Effector memory CD8-positive, alpha-beta T cell (primary cell): Measurements from ENCODE around the gene ADCY7.

Source experiments
- ATAC-seq: fragments of 150-1000 bp; cut with Tn5 transposase; replicated peaks from 2 replicates; pipeline ENCODE4 v1.10.0; 2021; ENCODE audit warnings: mild to moderate bottlenecking, moderate library complexity
- DNase-seq, 3 experiments: peaks; one replicate each; pipeline ENCODE4 v3.0.0; 2021
- H3K27ac Mint-ChIP-seq, 2 donors: one replicate each; pipeline ENCODE4 v1.8.0; 2022; ENCODE audit warnings: mild to moderate bottlenecking in 2 of 2, mixed read lengths in 2 of 2, moderate library complexity in 2 of 2
- H3K27me3 Mint-ChIP-seq, 2 donors: one replicate each; pipeline ENCODE4 v1.8.0; 2022; ENCODE audit warnings: mixed read lengths in 2 of 2
- H3K36me3 Mint-ChIP-seq: one replicate; pipeline ENCODE4 v1.8.0; 2022; ENCODE audit warnings: mild to moderate bottlenecking, moderate library complexity, mixed read lengths; ENCODE audit not compliant: insufficient read depth
- H3K4me1 Mint-ChIP-seq, 2 donors: one replicate each; pipeline ENCODE4 v1.8.0; 2022; ENCODE audit warnings: low read depth in 2 of 2, mixed read lengths in 2 of 2
- H3K4me3 Mint-ChIP-seq, 2 donors: one replicate each; pipeline ENCODE4 v1.8.0; 2022; ENCODE audit warnings: mild to moderate bottlenecking in 2 of 2, mixed read lengths in 2 of 2, moderate library complexity in 2 of 2
- H3K9me3 Mint-ChIP-seq, 2 donors: one replicate each; pipeline ENCODE4 v1.8.0; 2022; ENCODE audit warnings: mixed read lengths in 2 of 2

Gene ADCY7

DNA sequence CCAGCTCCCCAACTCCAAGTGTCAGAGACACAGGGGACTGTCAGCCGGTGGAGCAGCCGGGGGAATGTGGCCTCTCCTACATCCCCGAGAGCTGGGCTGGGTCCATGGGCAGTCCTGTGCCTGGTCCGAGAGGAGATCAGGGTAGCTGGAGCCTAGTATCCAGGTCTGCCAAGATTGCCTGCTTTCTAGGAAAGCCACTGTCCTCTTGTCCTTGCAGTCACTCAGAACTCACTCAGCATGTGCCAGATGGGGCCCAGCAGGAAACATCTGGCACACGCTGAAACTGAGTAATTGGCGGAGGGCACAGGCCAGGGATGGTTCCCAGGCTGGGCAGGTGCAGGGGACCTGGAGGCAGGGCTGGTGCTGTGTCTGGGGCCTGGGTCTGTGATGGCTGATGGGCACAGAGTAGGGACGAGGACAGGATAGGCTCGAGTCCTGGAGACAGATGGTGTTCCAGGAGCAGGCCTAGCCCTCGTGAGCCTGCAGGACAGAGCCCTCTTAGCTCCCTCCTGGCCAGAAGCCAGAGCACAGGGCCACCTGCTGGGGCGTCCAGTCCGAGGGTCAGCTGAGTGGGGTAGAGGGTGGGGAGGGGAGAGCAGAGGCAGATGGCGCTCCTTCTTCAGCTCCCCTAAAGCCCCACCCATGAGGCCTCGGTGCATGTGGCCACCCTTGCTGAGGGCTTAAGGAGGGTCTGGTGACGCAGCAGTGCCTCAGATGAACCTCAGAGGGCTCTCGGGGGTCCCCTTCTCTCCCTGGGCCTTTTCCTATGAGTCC lies 31.1 kb downstream of the ADCY7 start:
- no peak for ATAC-seq
- Mint-ChIP-seq H3K27ac (peak overlapping the region; percentile 72 to 80), H3K9me3 (no peaks in the 10 kb centered on the region), H3K4me1 (peaks cover 5 to 11% of the 10 kb centered on the region in 2 donors), H3K27me3 (no peaks in the 10 kb centered on the region), H3K4me3 (no peak overlapping the region), H3K36me3 (peaks cover 73% of the 10 kb centered on the region)
- no peak for DNase-seq

DNA sequence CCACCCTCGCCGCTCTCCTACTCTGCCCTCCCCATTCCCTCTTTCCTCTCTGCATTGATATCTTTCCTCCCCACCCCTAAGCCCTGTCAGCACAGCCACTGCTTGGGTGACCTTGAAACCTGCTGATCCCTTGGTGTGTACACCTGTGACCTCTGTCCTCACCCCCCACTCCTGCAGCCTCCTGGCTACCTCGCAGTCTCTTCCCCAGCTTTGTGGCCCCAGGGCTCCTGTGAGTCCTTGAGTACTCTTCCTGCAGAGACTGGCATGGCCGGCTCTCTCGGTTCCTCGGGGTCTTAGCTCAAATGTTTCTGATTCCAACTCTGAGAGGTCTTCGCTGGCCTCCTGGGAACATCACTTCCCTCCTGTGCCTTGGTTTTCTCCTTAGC lies 31.7 kb downstream of the ADCY7 start:
- no peak overlapping the region for H3K4me3 Mint-ChIP-seq
- DNase-seq = no peak
- H3K27me3 Mint-ChIP-seq = no peaks in the 10 kb centered on the region
- H3K36me3 Mint-ChIP-seq = peaks cover 76% of the 10 kb centered on the region
- peak overlapping the region; percentile 72 to 80 for H3K27ac Mint-ChIP-seq
- H3K4me1 Mint-ChIP-seq = peaks cover 5 to 7% of the 10 kb centered on the region in 2 donors
- H3K9me3 Mint-ChIP-seq = no peaks in the 10 kb centered on the region
- no peak for ATAC-seq

DNA sequence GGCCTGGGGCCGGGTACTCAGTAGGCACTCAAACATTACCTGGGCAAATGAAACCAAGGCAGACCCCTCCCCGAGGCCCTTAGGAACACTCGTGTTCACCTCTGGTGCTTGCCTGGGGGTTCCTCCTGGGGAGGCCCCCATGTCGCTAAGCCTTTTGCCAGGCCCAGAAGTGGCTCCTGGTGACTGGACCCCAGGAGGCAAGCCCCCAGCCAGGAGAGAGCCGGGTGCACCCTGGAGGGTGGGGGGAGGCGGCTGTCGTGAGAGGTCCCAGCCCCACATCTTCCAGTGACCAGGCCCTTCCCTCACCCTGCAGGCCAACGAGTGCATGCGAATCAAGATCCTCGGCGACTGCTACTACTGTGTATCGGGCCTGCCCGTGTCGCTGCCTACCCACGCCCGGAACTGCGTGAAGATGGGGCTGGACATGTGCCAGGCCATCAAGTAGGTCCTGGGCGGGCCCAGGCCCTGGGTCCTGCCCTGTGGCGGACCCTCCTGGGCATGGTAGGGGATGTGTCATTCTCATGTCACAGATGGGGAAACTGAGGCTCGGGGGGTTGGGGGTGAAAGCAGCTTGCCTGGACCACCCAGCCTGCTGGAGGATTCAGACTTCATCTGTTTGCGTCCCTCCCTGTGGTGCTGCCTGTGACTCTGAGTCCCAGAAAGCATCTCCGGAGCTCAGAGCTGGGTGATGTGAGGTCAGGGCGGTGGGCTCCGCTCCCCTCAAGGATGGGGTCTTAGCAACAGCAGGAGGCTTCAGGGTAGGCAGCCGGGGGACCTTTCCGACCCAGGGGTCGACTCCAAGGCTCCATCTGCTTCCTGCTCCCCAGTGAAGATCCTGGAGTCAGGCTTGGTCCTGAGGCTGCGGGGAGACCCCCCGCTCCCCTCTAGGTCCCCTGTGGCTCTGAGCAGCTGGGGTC lies 32.5 kb downstream of the ADCY7 start:
- ATAC-seq (no peak), DNase-seq (no peak)
- peaks cover 4 to 7% of the 10 kb centered on the region in 2 donors for H3K4me1 Mint-ChIP-seq
- no peak overlapping the region for H3K4me3 Mint-ChIP-seq
- no peaks in the 10 kb centered on the region for H3K27me3 Mint-ChIP-seq
- H3K27ac Mint-ChIP-seq = peak overlapping the region; percentile 72 to 80
- no peaks in the 10 kb centered on the region for H3K9me3 Mint-ChIP-seq
- peaks cover 75% of the 10 kb centered on the region for H3K36me3 Mint-ChIP-seq

DNA sequence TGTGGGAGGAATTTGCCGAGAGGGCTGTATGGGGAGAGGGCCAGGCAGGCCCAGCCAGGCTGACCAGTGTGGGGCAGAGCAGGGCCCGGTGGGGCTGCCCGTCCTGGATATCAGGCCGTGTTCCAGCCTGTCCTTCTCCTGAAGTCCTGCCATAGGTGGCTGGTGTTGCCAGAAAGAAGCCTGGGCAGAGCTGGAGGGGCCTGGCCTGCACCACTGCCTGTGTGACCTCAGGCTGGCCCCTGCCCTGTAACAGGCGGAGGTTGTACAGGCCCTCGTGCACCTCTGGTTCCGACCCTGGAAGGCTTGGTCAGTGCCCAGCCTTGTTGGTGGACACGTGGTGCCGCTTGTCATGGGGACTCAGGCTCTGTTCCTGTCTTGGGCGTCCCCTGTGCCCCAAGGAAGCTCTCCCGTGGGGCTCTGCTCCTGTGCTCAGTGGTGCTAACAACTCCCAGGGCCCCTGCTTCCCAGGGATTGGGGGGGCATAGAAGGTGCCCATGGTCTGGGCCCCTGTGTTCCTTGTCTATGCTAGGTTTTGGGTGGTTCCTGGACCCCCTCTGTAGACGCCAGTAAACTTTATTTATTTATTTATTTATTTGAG lies 33.3 kb downstream of the ADCY7 start:
- no peaks in the 10 kb centered on the region for H3K9me3 Mint-ChIP-seq
- peaks cover 69% of the 10 kb centered on the region for H3K36me3 Mint-ChIP-seq
- DNase-seq = no peak
- no peak for ATAC-seq
- H3K27me3 Mint-ChIP-seq = no peaks in the 10 kb centered on the region
- H3K4me1 Mint-ChIP-seq = peaks cover 0 to 6% of the 10 kb centered on the region in 2 donors
- H3K27ac Mint-ChIP-seq = peak overlapping the region in 1 of 2 donors; percentile 65
- no peak overlapping the region for H3K4me3 Mint-ChIP-seq

DNA sequence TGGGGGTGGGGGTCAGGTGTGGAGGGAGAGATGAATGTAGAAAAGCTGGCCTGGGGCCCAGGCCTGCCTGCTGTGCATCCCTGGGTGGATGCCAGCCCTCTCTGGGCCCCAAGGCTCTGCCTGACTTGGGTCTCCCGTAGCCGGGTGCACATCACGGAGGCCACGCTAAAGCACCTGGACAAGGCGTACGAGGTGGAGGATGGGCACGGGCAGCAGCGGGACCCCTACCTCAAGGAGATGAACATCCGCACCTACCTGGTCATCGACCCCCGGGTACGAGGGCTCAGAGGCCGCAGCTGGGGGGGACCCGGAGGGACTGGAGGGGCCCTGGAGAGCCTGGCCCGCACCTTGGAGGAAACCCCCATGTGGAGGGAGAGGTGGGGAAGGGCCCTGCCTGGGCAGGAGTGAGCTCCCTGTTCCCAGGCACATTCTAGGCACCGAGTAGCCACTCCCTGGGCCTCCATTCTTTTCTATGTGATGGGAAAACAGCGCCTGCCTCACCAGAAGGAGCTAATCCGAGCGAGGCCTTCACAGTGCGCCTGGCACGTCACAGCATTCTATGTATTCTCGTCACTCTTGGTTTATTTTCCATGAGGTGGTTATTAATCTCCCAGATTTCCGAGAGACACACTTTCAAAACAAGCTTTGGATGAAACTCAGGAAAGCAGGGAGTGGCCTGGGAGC lies 34.7 kb downstream of the ADCY7 start:
- no peaks in the 10 kb centered on the region for H3K4me1 Mint-ChIP-seq
- H3K9me3 Mint-ChIP-seq = no peaks in the 10 kb centered on the region
- H3K4me3 Mint-ChIP-seq = no peak overlapping the region
- peak overlapping the region in 1 of 2 donors; percentile 71 for H3K27ac Mint-ChIP-seq
- no peaks in the 10 kb centered on the region for H3K27me3 Mint-ChIP-seq
- peaks cover 56% of the 10 kb centered on the region for H3K36me3 Mint-ChIP-seq
- ATAC-seq (no peak), DNase-seq (no peak)

DNA sequence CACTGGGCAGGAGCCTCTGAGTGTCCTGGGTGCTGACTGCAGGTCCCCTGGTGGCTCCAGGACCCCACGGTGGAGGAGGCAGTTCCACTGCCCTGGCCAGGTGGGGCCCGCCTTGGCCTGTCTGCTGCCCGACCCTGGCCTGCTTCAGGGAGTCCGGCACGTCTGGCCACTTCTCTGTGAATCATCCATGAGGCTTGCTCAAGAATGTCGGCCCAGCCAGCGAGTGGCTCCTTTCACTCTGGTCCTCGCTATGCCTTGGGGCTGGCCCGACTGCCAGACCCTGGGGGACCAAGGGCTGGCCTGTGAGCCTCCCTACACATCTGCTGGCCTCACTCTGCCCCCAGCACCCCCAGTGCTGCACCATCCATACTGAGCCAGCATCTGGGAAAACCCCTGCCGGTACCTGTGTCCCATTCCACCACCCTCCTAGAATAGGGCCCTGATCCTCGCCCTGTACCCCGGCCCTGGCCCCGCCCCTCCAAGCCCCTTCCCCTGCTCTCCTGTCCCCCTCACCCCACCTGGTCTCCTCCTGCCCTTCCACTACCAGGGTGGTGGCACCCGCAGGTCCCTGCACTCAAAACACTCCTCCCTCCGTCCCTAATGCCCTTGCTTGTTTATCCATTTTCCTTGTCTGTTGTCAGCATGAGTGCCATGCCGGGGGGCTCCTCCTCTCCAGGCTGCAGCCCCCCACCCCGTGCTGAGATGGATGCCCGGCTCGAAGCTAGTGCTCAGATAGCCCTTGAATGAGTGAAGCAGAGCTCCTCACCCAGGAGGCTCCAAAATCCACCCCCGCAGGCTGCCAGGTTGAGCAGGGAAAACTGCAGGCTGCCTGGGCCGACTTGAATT lies 35.5 kb downstream of the ADCY7 start:
- H3K36me3 Mint-ChIP-seq = peaks cover 56% of the 10 kb centered on the region
- H3K27ac Mint-ChIP-seq = peak overlapping the region in 1 of 2 donors; percentile 71
- no peak overlapping the region for H3K4me3 Mint-ChIP-seq
- DNase-seq = no peak
- no peaks in the 10 kb centered on the region for H3K4me1 Mint-ChIP-seq
- H3K27me3 Mint-ChIP-seq = no peaks in the 10 kb centered on the region
- H3K9me3 Mint-ChIP-seq = no peaks in the 10 kb centered on the region
- no peak for ATAC-seq

DNA sequence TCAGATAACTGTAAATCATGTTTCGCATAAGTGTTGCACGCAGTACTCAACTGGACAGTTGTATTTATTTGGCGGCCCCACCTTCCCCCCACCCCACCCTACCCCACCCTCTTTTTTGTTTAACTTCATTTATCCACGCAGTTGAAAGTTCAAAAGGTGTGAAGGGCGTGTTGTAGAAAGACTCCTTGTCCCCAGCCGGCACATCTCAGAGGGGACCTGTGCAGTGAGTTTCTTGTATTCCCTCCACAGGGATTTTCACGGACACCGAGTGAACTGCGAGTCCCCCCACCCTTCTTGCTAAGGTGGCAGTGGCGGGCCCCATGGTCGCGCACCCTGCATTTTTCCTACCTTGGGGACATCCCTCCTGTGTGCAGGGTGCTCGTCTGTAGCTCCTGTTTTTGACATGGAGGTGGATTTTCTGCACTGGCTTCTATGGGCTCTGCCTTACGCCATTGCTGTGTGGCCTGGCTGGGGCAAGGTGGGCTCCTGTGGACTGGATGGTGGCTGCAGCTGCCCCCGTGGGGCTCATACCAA lies 36.2 kb downstream of the ADCY7 start:
- H3K4me3 Mint-ChIP-seq = no peak overlapping the region
- H3K27me3 Mint-ChIP-seq = no peaks in the 10 kb centered on the region
- DNase-seq (no peak), ATAC-seq (no peak)
- H3K27ac Mint-ChIP-seq = peak overlapping the region; percentile 71 to 84
- H3K36me3 Mint-ChIP-seq = peaks cover 56% of the 10 kb centered on the region
- no peaks in the 10 kb centered on the region for H3K4me1 Mint-ChIP-seq
- H3K9me3 Mint-ChIP-seq = no peaks in the 10 kb centered on the region

DNA sequence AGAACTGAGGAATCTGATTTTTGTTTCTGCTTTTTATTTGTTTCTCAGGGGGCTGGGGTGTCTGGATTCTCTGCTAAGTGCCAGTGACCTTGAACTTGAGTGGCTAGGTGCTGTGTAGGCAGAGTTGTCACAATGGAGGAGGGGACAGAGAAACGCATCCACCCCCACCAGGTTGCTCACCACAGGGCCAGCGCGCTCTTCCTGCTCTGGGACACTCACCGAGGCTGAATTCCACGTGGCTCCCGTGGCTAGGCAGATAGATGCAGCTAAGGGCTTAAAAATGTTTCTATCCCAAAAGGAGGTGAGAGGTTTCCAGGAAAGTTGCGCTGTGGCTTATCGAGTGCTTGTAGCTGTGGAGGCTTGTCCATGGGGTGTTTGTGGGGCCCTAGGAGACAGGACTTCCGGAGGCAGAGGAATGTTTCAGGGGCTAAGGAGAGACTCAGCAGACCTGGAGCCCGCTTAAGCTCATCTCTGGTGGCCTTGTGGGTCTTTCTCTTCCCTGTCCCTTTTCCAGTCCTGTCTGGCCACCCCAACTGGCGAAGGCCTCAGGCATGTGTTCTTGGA lies 36.8 kb downstream of the ADCY7 start:
- Mint-ChIP-seq H3K4me3 (no peak overlapping the region), H3K4me1 (no peaks in the 10 kb centered on the region), H3K9me3 (no peaks in the 10 kb centered on the region), H3K27ac (peak overlapping the region; percentile 71 to 84), H3K27me3 (no peaks in the 10 kb centered on the region), H3K36me3 (peaks cover 57% of the 10 kb centered on the region)
- no peak for ATAC-seq
- no peak for DNase-seq

DNA sequence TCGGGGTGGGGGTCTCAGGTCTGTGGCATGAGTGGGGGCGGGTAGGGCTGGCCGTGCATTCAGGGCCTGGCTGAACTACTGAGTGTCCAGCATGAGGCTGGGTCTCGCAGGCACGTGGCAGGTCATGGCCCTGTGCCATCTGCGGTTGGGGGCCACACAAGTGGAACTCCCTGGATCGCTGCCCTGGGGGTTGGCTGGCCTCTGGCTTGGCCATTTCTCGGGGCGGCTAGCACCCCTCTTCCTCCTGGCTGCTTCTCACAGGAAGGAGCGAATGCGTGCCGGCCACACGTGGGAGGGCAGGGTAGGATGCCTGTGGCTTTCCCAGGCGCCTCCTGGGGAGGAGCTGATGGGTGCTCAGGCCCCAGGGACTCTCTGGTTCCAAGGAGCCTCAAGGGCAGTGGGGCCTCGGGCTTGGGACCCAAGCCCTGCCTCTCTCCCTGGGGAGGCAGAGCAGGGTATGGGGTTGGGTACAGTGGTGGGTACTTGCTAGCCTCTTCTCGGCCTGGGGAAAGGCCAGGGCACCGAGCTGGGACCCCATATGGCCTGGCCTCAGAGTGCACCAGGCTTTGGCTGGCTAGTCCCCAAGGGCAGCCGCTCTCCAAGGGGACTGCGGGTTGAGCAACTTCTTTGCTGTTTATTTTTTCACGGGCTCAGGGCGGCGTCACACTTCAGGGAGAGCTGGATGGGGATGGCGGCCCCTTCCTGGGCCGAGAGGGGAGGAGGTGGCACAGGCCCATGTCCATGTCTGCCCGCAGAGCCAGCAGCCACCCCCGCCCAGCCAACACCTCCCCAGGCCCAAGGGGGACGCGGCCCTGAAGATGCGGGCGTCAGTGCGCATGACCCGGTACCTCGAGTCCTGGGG lies 37.5 kb downstream of the ADCY7 start:
- DNase-seq = no peak
- no peaks in the 10 kb centered on the region for H3K9me3 Mint-ChIP-seq
- H3K36me3 Mint-ChIP-seq = peaks cover 55% of the 10 kb centered on the region
- H3K27me3 Mint-ChIP-seq = no peaks in the 10 kb centered on the region
- H3K27ac Mint-ChIP-seq = peak overlapping the region in 1 of 2 donors; percentile 71
- H3K4me3 Mint-ChIP-seq = no peak overlapping the region
- ATAC-seq = no peak
- H3K4me1 Mint-ChIP-seq = no peaks in the 10 kb centered on the region

DNA sequence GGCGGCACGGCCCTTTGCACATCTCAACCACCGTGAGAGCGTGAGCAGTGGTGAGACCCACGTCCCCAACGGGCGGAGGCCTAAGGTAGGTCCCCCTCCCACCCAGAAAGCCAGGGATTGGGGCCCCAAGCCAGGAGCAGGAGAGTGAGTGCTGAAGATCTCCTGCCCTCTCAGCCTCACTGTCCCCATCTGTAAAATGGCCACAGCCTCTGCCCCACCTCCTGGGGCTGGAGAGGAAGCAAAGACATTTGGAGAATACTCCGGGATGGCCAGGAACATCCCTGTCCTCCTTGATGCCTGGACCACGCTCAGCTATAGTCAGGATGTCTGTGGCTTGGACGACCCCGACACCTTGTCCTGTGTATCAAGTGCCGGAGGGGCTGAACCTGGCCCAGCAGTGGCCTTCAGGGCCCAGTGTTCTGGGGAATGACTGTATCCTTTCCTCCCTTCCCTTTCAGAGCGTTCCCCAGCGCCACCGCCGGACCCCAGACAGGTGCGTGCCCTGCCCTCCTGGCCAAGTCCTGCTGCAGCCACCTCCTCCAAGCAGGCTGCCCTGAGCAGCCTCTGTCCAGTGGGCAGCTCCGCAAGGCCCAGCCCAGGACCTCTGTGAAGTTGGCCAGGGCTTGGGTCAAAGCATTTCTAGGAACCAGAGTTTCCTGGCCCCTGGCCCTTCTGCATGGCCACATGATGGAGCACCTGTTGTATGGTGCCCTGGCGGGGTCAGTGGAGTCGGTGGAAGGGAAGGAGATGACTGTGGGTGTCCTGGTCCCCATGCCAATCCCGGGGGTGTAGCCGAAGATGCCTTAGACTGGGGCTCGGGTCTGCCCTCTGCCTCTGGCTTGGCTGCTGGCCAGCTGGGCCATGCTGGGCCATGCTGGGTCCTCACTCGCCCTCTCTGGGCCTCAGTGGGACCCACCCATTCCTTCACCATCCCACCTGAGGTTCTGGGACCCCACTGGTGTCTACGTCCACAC lies 38.4 kb downstream of the ADCY7 start:
- no peak for DNase-seq
- peaks cover 0 to under 1% of the 10 kb centered on the region in 2 donors for H3K4me1 Mint-ChIP-seq
- no peaks in the 10 kb centered on the region for H3K27me3 Mint-ChIP-seq
- no peak for ATAC-seq
- H3K4me3 Mint-ChIP-seq = no peak overlapping the region
- H3K27ac Mint-ChIP-seq = peak overlapping the region; percentile 71 to 80
- H3K36me3 Mint-ChIP-seq = peaks cover 52% of the 10 kb centered on the region
- H3K9me3 Mint-ChIP-seq = no peaks in the 10 kb centered on the region
